A204.1 (cell line): ENCODE data around the gene MSRB2.
"Not testable (repeated sequence)": the region's sequence is repeated elsewhere in the genome, so short reads cannot be mapped to it uniquely, and the experiment has no call there.

Source experiments
- FAIRE-seq: peaks from 2 replicates; lab custom pipeline; 2012; peaks lifted over from hg19 to GRCh38; lab: Jason Lieb, UNC

Gene MSRB2

GRCh38 chr10:23095404-23095965, at the start of gene MSRB2:
MSRB2 (plus strand) TSS chr10:23095579; CDS start chr10:23095609, 30 bp downstream.
- FAIRE-seq, result no peak

- no peak for FAIRE-seq
Measured at GRCh38 chr10:23046027-23046426, 49.4 kb upstream of the MSRB2 start.

GRCh38 chr10:23047201-23048050, 48.0 kb upstream of the MSRB2 start:
- no peak for FAIRE-seq

GRCh38 chr10:23048191-23048590, 47.2 kb upstream of the MSRB2 start:
- no peak for FAIRE-seq

- no peak for FAIRE-seq
Measured at GRCh38 chr10:23051278-23051677, 44.1 kb upstream of the MSRB2 start.

GRCh38 chr10:23051855-23052331, 43.5 kb upstream of the MSRB2 start:
- no peak for FAIRE-seq

GRCh38 chr10:23053036-23053435, 42.3 kb upstream of the MSRB2 start:
- FAIRE-seq, result no peak

- no peak for FAIRE-seq
Measured at GRCh38 chr10:23055424-23056185, 39.8 kb upstream of the MSRB2 start.

- no peak for FAIRE-seq
Measured at GRCh38 chr10:23056186-23056579, 39.2 kb upstream of the MSRB2 start.

- no peak for FAIRE-seq
Measured at GRCh38 chr10:23058366-23058765, 37.0 kb upstream of the MSRB2 start.

- FAIRE-seq, result no peak
Measured at GRCh38 chr10:23060918-23061317, 34.5 kb upstream of the MSRB2 start.

GRCh38 chr10:23063045-23063972, 32.1 kb upstream of the MSRB2 start:
- FAIRE-seq, result no peak

- no peak for FAIRE-seq
Measured at GRCh38 chr10:23063973-23064812, 31.2 kb upstream of the MSRB2 start.

GRCh38 chr10:23064813-23065114, 30.6 kb upstream of the MSRB2 start:
- not testable (repeated sequence) for FAIRE-seq

- FAIRE-seq, result no peak
Measured at GRCh38 chr10:23065181-23065948, 30.0 kb upstream of the MSRB2 start.

- FAIRE-seq, result no peak
Measured at GRCh38 chr10:23067337-23067736, 28.0 kb upstream of the MSRB2 start.

- no peak for FAIRE-seq
Measured at GRCh38 chr10:23067939-23068775, 27.2 kb upstream of the MSRB2 start.

- no peak for FAIRE-seq
Measured at GRCh38 chr10:23069019-23069815, 26.2 kb upstream of the MSRB2 start.
